NCI-H2029 treated with DMSO at 0.1 percent for 48 hours (cell line): ENCODE data around the gene MAP1B.

Source experiments
- DNase-seq: peaks from one replicate; lab custom pipeline; 2025; lab: John Stamatoyannopoulos, UW

The MAP1B gene

DNA sequence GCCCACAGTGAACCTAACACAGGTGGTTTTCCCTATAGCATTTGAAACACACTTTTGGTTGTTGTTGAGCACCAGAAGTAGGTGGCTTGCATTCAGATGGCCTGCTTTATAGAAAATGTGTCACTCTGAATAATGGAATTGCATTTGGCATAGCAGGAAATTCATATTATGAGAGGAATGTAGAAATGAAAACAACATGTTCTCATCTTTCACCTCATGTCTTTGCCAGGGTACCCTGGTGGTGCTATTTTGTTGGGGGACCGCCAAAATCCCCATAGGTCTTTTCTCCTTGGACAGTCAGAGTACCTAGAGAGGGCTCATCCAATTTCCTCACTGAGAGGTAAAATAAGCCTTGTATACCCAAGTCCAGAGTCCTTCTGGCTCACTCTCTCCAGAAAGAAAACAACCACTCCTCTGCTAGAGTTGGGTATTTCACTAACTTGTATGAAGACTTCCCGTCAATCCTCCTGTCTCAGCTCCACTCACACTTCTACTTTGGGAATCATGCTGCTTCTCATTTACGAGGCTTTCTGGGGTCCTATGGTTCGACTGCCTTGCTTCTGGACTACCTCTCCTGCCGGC, 145.4 kb downstream of the MAP1B start:
- no peak for DNase-seq

DNA sequence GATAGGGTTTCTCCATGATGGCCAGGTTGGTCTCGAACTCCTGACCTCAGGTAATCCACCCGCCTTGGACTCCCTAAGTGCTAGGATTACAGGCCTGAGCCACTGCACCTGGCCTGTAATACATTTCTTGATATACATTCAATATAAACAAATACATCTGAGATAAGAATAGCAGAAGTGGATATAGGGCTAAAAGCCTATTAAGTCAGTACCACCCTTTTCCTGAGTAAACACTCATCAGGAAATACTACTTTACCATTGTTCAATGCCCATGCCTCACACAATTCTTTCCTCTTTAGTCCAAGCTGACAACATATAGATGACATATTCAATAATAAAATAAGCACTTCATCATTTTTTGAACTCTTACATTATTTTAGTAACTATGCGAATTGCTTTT, 148.0 kb downstream of the MAP1B start:
- no peak for DNase-seq

DNA sequence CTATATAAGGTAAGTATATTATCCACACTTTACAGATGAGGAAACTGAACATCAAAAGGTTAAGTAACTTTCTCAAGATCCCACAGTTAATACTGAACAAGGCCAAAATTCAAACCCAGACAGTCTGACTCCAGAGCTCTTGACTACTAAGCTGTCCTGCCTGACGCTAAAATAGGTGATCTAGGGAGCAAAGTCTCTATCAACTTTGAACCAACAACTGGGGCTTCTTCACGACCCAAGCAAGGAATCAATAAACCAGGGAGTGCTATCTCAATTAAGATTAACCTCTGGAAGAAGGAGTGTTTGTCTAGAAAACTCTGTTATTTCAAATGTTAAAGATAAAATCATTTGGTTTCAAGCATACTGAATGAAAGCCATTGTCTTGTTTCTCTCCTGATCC, 148.4 kb downstream of the MAP1B start:
- no peak for DNase-seq

DNA sequence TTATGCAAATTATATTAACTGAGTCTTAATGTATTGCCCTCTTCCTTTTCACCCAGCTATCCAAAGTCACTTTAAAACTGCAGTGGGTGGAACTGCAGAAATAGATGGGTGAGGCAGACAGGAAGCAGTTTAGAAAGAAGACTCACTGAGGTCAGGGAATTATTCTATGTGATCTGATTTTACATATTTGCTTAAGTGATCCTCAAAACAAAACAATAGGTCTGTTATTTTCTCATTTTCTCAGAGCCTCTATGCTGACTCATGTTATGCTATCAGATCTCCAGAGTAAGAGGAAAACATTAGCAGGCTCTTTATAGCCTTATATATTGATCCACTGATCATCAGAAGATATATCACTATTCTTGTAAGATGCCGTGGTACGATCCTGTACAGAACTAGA, 149.3 kb downstream of the MAP1B start:
- DNase-seq: no peak
